CD4-positive, alpha-beta T cell treated with Interleukin-15 for 1 hour (primary cell): Measurements from ENCODE around the gene HBB.

Experiments
- DNase-seq: peaks from one replicate; pipeline ENCODE4 v3.0.0-alpha.2; 2020

HBB gene

DNA sequence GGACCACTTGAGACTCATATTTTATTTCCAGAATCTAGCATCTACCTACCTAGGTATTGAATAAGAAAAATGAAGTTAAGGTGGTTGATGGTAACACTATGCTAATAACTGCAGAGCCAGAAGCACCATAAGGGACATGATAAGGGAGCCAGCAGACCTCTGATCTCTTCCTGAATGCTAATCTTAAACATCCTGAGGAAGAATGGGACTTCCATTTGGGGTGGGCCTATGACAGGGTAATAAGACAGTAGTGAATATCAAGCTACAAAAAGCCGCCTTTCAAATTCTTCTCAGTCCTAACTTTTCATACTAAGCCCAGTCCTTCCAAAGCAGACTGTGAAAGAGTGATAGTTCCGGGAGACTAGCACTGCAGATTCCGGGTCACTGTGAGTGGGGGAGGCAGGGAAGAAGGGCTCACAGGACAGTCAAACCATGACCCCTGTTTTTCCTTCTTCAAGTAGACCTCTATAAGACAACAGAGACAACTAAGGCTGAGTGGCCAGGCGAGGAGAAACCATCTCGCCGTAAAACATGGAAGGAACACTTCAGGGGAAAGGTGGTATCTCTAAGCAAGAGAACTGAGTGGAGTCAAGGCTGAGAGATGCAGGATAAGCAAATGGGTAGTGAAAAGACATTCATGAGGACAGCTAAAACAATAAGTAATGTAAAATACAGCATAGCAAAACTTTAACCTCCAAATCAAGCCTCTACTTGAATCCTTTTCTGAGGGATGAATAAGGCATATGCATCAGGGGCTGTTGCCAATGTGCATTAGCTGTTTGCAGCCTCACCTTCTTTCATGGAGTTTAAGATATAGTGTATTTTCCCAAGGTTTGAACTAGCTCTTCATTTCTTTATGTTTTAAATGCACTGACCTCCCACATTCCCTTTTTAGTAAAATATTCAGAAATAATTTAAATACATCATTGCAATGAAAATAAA, 2.1 kb downstream of the HBB start:
- no peak for DNase-seq

- DNase-seq: no peak
Measured at GRCh38 chr11:5223686-5224085, 3.2 kb downstream of the HBB start.

DNA sequence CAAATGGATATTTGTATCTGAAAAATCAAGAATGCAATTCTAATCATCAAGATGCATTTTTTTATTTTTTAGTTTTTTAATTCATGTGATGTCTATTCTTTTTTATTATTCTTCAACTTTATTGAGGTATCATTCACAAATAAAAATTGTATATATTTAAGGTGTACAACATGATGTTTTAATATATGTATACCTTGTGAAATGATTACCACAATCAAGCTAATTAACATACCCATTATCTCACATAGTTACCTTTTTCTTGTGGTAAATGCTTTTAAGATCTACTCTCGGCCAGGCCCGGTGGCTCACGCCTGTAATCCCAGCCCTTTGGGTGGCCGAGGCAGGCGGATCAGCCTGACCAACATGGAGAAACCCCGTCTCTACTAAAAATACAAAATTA, 3.7 kb downstream of the HBB start:
- no peak for DNase-seq

GRCh38 chr11:5210376-5210885, 16.4 kb downstream of the HBB start:
- no peak for DNase-seq

DNA sequence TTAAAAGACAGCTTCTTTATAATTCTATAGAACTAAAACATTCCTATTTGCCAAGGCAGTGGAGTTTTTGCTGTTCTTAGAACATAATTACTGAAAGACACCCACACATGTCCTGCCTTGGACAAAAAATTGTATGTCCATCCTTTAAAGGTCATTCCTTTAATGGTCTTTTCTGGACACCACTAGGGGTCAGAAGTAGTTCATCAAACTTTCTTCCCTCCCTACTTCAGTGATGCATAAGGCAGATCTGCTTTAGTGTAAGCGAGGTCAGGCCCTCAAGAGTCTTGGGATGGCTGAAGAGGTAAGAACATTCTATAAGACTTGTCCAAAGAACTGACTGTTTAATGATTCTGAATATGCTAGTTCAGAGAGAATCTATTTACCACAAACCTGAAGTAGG, 22.1 kb downstream of the HBB start:
- DNase-seq: no peak

DNA sequence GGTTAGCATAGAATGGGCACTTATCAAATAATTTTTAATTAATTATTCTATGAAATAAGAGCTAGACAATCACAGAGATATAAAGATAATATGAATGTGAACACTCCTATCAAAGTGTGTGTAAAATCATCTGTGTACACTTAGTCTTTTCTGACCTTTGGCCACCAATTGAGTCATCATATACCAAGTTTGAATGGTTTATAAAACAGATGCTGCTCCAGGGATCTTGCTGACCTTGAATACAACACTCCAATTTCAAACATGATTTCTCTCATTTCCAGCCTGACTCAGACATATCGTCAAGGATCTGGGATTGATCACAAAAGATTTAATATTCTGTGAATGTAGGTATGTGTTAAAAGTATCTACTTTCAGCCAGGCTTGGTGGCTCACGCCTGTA, 23.5 kb downstream of the HBB start:
- DNase-seq: no peak

DNA sequence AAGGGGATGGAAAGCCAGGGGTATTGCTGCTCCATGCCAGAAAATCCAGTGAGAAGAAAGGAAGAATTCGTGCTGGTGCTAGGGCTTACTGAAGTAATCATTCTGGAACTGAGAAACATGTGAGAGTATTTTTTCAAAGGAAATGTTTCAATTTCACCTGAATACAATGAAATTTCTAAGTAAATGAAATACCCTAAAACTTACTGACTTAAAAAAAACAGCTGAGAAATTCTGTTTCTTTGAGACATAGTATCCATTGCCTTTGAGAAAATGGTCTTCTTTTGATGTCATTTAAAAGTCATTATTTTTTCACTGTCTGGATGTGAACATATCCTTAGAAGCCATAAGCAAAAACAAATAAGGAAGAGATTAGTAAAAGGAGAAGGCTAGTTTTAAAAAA, 26.3 kb downstream of the HBB start, which contains the start of gene OR51V1:
Gene OR51V1, minus strand, starts transcription at position 101 of the 400 bp plus-strand sequence. Its CDS starts 0 bp downstream, at position 101.
- DNase-seq: no peak

DNA sequence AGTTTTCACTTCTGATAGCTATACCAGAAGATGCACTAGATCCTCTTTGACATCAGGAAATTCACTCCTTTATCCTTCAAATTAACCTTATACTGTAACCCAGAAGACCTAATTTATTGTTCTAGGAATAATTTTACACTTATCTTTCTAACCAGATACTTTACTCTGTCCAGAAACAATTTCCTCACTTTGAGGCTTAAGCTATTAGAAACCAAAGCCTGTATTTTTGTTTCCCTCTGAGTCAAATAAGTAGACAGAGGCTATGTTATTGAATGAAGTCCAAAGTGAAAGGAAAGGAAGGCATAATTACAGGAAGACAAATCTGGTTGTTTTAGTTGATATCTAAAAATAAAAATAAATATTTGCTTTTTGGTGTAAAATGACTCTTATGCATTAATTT, 28.6 kb downstream of the HBB start:
- DNase-seq: no peak

DNA sequence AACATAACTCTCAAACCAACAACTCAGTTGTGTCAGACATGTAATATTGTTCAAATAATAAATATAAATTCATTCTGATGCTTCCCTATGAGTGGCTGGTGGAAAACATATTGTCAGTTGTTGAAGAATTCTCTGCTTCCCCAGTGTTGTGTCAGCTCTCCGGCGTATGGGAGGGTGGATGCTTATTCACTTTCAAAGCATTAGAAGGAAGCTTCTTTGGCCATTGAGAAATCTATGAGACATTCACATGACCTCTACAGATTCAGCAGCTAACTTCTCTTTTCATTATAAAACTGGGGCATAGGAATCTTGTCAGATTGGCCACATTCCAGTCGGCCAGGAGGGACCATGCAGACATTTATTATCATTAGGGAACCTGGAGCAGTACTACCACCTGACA, 29.3 kb downstream of the HBB start:
- DNase-seq: no peak

GRCh38 chr11:5196731-5197130, 30.1 kb downstream of the HBB start:
- DNase-seq: no peak

DNA sequence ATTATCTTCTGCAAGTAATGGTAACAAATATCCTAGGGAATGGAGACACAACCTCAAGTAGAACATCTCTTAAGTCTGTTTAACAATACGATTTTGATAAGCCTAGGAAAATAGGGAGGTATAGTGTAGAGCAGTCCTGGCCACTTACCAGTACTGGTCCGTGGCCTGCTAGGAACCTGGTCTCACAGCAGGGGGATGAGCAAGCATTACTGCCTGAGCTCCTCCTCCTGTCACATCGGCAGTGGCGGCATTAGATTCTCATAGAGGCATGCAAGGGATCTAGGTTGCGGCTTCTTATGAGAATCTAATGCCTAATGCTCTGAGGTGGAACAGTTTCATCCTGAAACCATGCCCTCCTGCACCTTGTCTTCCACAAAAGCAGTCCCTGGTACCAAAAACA, 30.8 kb downstream of the HBB start:
- DNase-seq: no peak

DNA sequence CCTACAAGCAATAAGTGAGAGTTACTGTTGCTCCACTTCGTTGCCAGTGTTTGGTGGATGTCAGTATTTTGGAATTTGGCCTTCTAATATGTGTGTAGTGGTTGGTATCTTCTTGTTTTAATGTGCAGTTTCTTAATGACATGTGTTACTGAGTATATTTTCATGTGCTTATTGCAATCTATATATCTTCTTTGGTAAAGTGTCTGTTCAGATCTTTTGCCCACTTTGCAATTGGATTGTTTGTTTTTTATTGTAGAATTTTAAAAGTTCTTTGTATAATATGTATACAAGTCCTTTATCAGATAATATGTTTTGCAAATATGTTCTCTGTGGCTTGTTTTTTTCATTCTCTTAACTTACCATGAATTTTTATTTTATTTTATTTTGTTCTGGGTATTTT, 34.1 kb downstream of the HBB start:
- no peak for DNase-seq

DNA sequence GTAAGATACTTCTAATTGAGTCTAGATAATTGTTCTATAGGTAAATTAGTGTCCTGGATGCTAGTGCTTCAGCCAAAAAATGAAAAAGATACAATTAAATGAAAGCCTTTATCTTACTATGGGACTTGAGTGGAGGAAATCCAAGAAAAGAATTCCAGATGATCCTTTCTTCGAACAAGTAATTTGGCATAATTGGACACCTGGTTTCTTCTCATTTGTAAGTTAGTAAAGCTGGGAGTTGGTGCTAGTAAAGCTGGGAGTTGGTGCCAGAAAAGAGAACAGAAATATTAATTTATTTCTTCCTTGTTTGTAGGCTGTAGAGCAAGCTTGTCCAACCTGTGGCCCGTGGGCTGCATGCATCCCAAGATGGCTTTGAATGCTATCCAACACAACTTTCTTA, 38.7 kb downstream of the HBB start:
- no peak for DNase-seq

- no peak for DNase-seq
Measured at GRCh38 chr11:5178046-5178837, 48.6 kb downstream of the HBB start.
